Measurements from ENCODE around the gene SYTL3. TPM values are rescaled to one million over a fixed set of nuclear protein-coding genes. Genes with fewer than 3 reads are reported as not detected.
"Not testable (repeated sequence)": the region's sequence is repeated elsewhere in the genome, so short reads cannot be mapped to it uniquely, and the experiment has no call there.

Gene SYTL3
- total RNA-seq, 1 donor from 2014 or later: 4.1 TPM

DNA sequence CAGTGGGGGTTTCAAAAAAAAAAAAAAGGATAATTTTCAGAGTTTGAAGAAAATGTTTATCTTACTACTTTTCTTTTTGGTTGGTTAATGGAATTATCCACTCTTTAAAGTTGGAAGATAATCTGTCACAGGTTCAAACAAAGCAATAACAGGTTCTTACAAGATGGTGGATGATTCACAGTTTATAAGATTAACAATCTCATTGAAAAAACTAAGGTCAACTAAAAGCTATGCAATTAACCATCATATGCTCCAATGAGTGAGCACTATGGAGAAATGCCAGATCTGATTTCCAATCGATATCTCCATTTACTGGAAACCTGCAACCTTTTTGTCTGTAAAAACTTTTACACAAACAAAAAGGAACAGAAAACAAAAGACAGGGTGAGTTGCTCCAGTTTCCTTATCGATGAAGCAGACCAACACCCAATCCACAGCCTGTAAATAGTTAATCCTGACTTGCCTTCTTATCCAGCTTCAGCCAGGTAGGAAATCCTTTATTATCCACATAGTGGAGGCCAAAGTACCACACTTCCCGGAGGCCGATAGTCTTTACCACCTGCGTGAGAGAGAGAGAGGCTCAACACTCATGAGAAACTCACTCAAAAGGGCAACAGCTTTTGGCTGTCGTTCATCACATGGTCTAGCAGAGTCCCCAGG lies 136.9 kb downstream of the SYTL3 start:
- DNase-seq (ENCODE audit: low spot score): no peak

GRCh38 chr6:158787395-158787794 lies 137.5 kb downstream of the SYTL3 start:
- no peak for DNase-seq (ENCODE audit: low spot score)

DNA sequence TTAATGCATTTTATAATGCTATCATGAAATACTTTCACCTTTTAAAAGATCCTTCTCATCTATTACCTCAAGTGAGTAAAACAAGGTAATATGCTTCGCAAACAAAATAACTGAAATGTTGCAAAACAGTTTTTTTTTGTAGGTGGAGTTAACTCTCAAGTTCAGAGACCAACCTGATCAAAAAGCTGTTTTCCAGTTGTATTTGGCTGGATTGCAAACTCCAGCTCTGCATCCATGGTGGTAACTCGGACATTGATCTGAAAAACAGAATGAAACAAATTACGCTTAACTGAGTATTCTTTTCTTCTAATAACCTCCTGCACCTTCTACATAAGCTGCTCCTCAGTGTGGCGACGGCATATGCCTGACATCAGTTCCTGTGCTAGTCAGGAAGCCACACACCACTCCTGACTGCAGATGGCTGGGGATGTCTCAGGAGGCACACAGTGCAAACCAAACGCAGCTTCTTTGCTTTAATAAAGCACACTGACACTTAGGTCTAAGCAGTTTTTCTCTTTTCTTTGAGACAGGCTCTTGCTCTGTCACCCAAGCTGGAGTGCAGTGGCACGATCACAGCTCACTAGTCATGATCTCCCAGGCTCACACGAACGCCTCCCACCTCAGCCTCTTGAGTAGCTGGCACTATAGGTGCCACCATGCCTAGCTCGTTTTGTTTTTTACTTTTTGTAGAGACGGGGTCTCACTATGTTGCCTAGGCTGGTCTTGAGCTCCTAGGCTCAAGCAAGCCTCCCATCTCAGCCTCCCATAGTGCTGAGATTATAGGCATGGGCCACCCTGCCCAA lies 139.5 kb downstream of the SYTL3 start:
- no peak for DNase-seq (ENCODE audit: low spot score)

DNA sequence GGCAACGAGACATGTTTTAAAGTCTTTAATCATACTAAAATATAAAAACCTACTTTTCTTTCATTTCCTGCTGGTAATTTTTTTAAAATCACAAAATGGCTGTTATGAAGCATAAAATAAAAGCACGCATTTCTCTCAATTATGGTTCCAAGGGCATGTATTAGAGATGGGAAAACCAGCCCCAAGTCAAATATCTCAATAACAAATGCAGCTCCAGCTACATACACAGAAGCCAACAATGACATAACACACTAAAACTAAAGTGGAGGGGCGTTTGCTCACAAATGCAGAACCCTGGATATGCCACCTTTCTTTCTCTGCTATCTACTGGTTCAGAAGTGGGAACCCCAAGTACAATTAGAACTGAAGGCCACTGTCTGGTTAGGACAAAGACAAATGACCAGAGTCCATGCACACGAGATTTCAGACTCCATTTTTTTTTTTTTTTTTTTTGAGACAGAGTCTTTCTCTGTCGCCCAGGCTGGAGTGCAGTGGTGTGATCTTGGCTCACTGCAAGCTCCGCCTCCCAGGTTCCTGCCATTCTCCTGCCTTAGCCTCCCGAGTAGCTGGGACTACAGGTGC lies 141.5 kb downstream of the SYTL3 start:
- DNase-seq (ENCODE audit: low spot score): no peak

DNA sequence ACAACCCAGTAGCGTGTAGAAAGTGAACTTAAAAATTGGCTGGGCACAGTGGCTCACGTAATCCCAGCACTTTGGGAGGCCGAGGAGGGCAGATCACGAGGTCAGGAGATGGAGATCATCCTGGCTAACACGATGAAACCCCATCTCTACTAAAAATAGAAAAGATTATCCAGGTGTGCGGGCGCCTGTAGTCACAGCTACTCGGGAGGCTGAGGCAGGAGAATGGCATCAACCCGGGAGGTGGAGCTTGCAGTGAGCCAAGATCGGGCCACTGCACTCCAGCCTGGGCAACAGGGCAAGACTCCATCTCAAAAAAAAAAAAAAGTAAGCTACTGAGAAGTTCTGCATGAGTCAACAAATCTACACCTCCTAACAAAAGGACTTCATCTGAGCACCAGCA lies 142.7 kb downstream of the SYTL3 start:
- not testable (repeated sequence) for DNase-seq (ENCODE audit: low spot score)

- DNase-seq (ENCODE audit: low spot score): no peak
These were observed 143.6 kb downstream of the SYTL3 start for GRCh38 chr6:158793432-158793831.

DNA sequence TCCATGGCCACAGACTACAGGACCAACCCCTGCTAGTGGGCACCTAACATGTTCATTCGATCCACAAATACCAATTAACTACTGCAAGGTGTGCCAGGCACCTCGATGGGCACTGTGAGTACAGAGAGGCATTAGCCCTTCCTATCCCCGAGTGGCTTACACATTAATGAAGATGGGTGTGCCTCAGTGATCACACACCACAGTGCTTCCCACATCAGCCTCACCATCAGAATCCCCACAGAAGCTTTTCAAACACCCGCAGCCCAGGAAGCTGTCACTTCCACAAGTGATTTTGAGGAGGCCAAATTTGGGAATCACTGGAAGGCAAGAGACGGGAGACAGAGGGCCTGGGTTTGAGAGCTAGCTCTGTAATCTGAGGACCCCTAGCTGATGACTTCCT lies 145.7 kb downstream of the SYTL3 start:
- no peak for DNase-seq (ENCODE audit: low spot score)

DNA sequence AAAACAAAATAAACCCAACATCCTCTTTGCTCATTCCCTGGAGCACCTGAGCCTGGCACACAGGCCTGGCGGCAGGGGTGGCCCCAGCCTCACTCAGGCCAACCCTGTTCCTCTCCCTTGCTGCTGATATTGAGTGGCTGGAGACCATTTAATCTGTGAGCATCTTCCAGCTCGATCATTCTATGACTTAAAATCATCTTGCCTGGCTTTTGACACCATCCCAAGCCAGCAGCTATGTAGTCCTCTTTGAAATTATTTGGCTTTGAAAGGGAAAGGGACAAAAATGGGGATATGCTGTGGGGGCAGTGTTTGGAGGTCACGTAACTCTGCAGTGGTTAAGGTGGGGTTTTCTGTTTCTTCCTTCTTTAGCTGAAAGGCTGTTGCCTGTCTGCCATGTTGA lies 146.5 kb downstream of the SYTL3 start:
- DNase-seq (ENCODE audit: low spot score): no peak

- DNase-seq (ENCODE audit: low spot score): no peak
These were observed 147.8 kb downstream of the SYTL3 start for GRCh38 chr6:158797331-158798310.

- DNase-seq (ENCODE audit: low spot score): no peak
These were observed 148.5 kb downstream of the SYTL3 start for GRCh38 chr6:158798311-158798710.

DNA sequence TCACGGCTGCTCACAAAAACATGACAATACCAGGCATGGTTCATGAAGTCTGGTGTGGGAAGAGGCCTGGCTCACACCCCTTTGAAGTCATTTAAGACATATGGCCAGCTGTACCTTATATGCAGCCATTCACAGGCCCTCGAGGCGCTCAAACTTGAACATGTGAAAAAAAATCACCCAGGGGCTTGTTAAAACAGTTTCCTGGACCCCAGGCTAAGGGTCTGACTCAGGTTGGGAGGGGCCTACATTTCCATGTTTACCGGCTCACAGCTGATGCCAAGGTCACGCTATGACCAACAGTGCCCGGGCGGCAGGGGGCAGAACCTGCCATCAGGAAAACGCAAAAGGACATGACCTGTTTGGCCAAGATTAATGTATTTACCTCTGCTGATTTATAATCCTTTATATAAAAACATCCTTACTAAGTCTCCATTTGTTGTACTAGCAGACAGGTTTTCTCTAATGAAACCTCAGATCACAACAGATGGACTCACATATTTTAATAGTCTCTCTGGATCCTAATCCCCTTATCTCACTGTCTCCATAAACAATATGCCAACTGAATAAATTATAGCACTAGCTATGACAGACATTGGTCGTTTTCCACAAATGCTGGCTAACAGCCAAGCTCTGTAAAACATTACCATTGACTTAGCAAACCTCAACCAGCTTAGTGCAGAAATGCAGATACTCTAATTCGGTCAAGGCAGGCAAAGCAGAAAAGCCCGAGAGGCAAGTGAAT lies 149.4 kb downstream of the SYTL3 start:
- no peak for DNase-seq (ENCODE audit: low spot score)

GRCh38 chr6:158801655-158802294 lies 151.9 kb downstream of the SYTL3 start:
- DNase-seq (ENCODE audit: low spot score): no peak

DNA sequence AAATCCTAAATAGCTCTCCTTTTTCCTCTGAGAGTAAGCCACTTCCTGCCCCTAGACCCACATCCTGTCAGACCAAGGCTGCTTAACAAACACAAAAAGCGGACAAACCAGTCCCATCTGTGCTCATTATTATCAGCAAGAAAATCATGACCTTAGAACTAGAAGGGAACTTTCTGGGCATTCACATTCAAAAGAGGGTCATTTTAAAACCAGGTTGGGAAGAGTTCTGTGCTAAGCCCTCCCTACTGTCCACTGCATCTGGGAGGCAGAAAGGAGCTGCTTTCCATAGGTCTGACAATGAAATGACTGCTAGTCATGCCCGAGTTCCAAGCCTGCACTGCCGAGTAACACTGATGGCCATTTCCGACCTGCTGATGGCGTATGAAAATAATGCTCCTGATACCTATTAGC lies 153.9 kb downstream of the SYTL3 start:
- no peak for DNase-seq (ENCODE audit: low spot score)

DNA sequence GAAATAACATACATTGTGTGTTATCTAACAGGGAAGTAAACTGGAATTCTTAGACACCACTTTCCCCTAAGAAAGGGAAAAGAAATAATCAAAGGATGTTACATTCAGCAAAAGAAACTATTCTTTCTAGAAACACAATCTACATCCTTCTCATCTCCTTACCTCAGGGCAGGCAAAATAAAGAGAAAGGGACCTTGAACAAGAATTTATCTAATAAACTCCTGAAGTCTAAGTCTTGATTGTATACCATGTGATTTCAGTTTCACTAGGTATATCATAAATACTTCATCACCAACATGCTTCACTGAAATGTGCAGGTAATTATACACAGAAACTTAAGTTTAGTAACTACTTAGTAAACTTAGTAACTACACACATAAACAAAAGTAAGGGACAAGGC lies 154.4 kb downstream of the SYTL3 start:
- DNase-seq (ENCODE audit: low spot score): no peak

DNA sequence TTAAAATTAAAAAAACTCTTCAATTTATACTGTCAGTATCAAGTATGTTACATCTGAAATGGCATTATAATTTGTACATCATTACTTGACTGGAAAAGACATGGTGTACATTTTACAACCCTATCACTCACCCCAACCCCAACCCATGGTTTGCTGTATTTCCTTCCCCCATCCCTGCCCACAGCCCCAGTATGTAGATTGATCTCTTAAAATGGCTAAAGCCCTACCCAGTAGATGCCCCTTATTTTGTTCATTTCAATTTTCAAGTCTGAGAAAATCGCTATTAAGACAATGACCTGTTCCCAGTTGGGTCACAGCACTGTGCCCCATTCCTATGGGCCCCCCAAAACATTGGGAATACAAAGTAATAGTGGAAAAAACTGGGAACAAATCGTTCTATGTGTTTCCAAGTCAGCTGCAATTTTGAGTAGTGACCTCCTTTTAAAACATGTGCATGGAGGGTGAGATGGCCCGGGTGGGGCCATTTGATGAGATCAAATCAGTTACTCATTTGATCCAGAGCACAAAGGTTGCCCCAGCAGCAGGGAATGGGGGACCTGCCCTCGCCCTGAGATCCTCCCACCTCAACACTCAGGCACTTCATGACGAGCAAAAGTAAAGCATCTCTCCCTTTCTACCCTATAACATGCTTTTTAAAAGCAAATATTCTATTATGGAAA lies 156.0 kb downstream of the SYTL3 start:
- DNase-seq (ENCODE audit: low spot score): no peak

- DNase-seq (ENCODE audit: low spot score): no peak
These were observed 157.9 kb downstream of the SYTL3 start for GRCh38 chr6:158807515-158808441.

GRCh38 chr6:158808442-158808833 lies 158.6 kb downstream of the SYTL3 start:
- DNase-seq (ENCODE audit: low spot score): no peak

DNA sequence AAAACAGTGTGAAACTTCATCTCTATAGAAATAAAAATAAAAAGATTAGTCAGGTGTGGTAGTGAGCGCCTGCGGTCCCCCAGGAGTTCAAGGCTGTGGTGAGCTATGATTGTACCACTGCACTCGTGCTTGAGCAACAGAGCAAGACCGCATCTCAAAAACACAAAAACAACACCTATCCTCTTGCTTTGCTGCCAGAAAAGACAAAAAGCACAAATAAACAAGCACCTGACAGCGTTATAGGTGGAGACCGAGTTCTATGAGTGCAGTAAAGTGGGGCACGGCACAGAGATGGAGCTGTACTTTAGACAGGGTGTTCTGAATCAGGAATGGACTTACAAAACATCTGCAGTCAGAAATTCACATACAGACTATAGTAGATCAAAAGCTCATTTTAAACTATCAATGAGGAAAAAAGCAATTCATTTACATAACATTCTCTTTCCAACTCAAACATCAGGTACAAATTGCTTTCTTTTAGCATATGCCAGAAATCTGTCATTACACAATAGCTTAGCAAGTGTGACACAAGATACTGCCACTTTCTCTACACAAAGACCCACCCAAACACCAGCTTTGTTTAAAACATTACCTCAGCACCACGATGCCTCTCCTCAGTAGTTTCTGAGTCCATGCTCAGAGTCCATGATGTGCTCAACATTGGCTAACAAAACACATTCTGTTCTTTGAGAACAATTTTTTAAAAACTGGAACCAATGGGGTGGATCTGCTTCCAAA lies 159.3 kb downstream of the SYTL3 start:
- no peak for DNase-seq (ENCODE audit: low spot score)

All from mesenteric fat pad (tissue), 1 donor.